HG03521 (cell line): ENCODE measurements around the gene PAPPA2.
"Not testable (repeated sequence)": the region's sequence is repeated elsewhere in the genome, so short reads cannot be mapped to it uniquely, and the experiment has no call there.

Experiments
- ATAC-seq: cut with Tn5 transposase; IDR thresholded peaks from one replicate; pipeline ENCODE4 v1.9.1; 2021; ENCODE audit warnings: mild to moderate bottlenecking, moderate library complexity; ENCODE audit not compliant: unreplicated experiment

The PAPPA2 gene, protein sequence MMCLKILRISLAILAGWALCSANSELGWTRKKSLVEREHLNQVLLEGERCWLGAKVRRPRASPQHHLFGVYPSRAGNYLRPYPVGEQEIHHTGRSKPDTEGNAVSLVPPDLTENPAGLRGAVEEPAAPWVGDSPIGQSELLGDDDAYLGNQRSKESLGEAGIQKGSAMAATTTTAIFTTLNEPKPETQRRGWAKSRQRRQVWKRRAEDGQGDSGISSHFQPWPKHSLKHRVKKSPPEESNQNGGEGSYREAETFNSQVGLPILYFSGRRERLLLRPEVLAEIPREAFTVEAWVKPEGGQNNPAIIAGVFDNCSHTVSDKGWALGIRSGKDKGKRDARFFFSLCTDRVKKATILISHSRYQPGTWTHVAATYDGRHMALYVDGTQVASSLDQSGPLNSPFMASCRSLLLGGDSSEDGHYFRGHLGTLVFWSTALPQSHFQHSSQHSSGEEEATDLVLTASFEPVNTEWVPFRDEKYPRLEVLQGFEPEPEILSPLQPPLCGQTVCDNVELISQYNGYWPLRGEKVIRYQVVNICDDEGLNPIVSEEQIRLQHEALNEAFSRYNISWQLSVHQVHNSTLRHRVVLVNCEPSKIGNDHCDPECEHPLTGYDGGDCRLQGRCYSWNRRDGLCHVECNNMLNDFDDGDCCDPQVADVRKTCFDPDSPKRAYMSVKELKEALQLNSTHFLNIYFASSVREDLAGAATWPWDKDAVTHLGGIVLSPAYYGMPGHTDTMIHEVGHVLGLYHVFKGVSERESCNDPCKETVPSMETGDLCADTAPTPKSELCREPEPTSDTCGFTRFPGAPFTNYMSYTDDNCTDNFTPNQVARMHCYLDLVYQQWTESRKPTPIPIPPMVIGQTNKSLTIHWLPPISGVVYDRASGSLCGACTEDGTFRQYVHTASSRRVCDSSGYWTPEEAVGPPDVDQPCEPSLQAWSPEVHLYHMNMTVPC (N-terminal part only)

GRCh38 chr1:176462674-176463378, at the start of gene PAPPA2:
TSS of gene PAPPA2 (plus strand) at chr1:176463175. CDS start at chr1:176556323, 93,148 bp downstream.
- ATAC-seq: no peak

GRCh38 chr1:176416777-176417176, 46.2 kb upstream of the PAPPA2 start:
- no peak for ATAC-seq

DNA sequence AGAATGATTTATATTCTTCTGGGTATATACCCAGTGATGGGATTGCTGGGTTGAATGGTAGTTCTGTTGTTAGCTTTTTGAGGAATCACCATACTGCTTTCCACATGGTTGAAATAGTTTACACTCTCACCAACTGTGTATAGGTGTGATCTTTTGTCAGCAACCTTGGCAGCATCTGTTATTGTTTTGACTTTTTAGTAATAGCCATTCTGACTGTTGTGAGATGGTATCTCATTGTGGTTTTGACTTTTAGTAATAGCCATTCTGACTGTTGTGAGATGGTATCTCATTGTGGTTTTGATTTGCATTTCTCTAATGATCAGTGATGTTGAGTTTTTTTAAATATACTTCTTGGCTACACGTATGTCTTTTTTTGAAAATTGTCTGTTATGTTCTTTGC, 43.4 kb upstream of the PAPPA2 start:
- not testable (repeated sequence) for ATAC-seq

- ATAC-seq: no peak
These were observed 28.7 kb upstream of the PAPPA2 start for GRCh38 chr1:176434234-176434633.

DNA sequence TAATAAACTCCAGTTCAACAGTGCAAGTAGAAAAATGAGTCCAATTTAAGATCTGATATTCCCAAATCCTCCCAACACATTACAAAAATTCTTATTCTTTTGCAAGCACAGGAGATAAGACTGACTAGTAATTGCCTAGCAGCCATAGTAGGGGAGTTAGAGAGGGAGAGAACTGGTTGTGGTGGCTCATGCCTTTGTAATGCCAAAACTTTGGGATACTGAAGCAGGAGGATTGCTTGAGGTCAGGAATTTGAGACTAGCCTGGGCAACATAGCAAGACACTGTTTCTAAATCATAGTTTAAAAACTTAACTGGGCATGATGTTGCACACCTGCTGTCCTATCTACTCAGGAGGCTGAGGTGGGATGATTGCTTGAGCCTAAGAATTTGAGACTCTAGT, 26.7 kb upstream of the PAPPA2 start:
- no peak for ATAC-seq

DNA sequence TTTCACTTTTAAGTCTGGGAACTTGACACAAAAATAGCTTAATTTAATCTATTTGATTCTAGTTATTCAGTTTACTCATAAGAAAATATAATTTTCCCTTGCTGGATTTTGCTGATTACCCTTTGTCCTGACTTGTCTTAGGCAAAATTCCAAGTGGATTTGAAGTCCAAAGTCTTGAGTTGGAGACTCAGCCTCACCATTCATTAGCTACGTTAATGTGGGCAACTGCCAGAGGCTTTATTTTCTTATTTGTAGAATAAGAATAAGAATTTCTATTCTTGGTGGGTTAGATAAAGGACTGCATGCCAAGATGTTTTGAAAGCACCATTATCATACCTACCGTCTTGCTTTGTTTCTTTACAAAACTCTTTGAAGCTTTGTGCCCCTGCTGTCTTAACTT, 22.8 kb upstream of the PAPPA2 start:
- ATAC-seq: no peak

DNA sequence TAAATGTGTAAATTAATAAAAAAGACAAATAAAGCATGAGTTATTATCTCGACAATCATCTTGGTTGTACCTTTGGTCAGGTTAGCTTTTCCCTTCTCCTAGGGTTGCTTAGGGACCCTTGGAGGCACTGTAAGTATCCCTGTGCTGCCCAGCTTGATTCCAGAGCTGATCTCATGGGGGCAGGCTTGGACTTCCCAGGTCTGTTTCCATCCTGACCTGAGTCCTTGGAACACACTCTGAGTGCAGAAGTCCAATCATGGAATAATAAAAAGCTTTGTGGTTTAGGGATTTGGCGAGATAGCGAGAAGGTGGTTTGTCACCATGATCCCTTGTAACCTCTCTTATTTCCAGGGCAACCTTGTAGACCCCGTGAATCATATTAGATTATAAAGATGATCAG, 18.7 kb upstream of the PAPPA2 start:
- ATAC-seq: no peak

DNA sequence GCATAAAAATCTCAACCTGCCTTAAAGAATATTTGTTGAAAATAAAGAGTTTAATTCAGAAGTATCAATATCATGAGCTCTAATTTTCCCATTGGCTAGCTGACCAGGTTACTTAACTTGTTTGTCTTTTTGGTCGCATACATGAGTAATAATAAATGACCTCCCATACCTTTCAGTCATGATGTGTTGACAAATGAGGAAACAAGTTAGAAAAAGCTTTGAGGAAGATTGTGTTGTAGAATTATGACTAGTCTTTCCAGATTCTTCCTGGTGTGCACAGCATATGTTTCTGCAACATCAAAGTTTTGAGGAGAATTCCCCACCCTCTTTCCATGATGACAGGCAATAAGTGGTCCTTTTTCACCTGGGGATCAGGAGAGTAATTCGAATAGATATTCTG, 17.6 kb upstream of the PAPPA2 start:
- ATAC-seq: no peak

DNA sequence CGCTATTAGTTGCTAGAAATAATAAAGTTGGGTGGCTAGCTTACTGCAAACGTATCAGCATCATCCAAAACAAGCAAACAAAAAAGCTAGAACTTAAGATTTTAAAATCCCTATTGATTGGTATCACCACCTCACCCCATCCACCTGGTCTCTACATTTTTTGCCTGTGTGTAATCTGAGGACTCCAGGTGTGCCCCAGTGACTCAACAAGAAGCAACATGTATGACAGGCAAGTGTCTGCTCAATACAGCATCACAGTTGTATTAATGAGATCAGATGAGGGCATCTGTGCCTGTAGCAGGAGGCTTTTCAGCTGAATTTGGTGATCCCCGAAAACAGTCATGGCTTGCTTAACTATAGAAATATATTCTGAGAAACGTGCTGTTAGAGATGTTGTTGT, 14.6 kb upstream of the PAPPA2 start:
- ATAC-seq: no peak

DNA sequence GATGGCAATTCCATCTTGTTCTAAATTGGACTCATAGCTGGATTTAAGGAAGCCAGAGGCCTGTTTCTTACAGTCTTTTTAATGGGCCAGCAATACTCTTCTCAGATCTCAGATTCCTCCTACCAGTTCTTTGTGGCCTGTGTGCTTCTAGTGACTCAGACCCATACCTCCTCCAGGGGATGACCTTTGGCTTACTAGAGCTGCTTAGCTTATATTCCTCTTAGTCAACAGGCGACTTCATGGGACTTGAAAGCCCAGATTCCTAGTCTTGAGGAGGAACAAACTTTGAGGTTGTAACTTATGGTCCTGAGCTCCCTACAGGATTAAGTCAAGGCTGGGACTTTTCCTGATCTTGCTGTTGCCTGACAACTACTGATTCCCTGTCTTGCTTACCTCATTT, 12.4 kb upstream of the PAPPA2 start:
- no peak for ATAC-seq

GRCh38 chr1:176451741-176452140, 11.2 kb upstream of the PAPPA2 start:
- ATAC-seq: not testable (repeated sequence)

DNA sequence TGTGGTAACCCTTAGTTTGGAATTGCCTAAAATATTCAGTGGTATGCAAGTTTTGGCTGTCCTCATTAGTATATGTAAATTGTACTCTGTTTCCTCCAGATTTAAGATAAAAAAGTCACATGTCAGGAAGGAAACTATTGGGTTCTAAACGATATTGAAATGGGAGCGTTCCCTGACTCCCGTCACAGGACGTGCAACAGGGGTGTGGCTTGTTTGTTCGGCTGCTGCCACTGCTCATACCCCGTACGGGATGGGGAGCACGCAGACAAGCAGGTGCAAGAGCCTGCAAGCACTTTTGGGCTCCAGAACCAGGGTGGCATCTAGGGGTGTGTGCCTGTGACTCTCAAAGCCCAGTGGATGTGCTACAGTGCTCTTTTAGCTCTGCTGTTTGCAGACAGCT, 6.2 kb upstream of the PAPPA2 start:
- ATAC-seq: no peak

- ATAC-seq: no peak
These were observed 2.2 kb upstream of the PAPPA2 start for GRCh38 chr1:176460544-176461336.

DNA sequence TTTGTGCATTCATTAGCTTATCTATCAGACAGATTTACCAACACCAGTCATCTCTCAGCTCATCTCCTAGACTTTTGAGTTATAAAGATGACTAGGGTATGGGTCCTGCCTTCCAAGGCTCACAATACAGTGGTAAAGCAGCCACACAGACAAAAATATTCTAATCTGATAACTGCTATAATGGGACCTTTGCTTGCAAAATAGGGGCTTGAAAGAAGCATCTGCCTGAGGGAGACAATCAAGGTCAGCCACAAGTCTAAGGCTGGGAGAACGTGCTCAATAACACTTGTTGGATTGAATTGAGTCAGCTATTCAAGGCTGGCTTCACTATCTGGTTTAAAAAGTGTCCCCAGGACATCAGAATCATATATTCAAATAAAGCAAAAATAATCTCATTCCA, 1.4 kb upstream of the PAPPA2 start:
- no peak for ATAC-seq

- no peak for ATAC-seq
These were observed 3.5 kb downstream of the PAPPA2 start for GRCh38 chr1:176466514-176466913.

DNA sequence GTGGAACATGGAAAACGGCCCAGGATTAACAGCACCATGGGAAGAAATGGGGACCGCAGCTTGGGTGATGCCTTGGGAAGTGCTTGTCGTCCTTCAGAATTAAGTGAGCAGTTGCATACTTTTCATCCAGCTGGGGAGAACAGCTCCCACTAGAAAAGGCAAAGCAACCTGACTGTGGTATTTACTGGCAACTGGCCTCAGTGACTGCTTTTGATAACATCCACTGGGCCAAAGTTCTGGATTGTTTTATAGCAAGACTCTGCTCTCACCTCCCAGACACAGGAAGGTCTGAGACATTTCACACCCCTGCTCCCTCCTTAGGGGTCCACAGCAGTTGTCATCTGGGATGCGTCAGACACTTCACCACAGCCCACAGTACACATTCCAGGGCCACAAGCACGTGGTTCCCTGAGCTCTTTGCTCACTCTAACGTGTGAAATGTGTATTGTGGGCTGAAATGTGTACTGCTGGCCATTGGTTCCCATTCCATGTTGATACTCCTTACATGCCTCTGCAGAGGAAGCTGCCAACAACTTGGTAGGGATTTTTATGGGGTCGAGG, 6.6 kb downstream of the PAPPA2 start:
- ATAC-seq: no peak

- no peak for ATAC-seq
These were observed 8.6 kb downstream of the PAPPA2 start for GRCh38 chr1:176471338-176472121.

DNA sequence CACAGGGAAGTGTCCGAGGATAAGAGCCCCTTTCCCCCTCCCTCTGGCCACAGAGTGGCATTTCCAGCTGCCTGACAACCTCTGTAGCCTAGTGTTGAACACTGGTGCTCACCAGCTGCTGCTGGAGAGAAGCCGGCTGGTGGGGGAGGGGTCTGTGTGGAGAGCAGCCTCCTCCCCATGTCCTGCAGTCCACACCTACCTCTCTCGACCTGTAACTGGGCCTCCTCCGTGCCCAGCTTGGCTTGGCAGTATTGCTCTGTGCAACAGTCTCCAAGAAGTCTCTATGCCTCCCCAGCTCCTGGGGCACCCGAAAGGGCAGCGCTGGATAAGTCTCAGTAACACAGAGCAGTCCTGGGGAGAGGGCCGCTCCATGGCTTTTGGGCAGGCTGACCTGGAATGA, 17.0 kb downstream of the PAPPA2 start:
- ATAC-seq: no peak

DNA sequence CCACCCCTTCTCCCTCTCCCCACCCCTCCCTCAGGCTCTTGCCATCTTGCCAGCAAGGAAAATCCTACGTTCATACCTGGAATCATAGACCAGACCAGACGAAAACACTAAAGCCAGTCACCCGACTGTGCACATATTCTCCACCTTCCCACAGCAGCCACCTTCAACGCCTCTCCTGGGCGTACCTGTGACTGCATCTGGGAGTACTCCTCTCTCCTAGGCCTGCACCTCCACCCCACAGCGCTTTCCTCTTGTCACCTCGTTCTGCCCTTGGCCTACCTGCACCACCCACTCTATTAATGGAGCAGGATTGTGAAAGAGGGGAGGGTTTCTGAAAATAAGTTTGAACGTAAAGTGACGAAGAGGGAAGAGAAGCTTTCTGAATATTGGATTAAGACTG, 17.8 kb downstream of the PAPPA2 start:
- ATAC-seq: no peak
